HG03460 (cell line): Measurements from ENCODE around the gene CFAP45.

Source experiments
- ATAC-seq: cut with Tn5 transposase; IDR thresholded peaks from one replicate; pipeline ENCODE4 v1.9.1; 2021; ENCODE audit not compliant: unreplicated experiment

Gene CFAP45, protein sequence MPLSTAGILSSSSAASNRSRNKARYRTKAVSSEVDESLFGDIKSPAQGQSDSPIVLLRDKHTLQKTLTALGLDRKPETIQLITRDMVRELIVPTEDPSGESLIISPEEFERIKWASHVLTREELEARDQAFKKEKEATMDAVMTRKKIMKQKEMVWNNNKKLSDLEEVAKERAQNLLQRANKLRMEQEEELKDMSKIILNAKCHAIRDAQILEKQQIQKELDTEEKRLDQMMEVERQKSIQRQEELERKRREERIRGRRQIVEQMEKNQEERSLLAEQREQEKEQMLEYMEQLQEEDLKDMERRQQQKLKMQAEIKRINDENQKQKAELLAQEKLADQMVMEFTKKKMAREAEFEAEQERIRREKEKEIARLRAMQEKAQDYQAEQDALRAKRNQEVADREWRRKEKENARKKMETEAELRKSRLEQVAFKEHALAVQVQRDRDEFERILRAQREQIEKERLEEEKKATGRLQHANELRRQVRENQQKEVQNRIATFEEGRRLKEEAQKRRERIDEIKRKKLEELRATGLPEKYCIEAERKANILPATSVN

DNA sequence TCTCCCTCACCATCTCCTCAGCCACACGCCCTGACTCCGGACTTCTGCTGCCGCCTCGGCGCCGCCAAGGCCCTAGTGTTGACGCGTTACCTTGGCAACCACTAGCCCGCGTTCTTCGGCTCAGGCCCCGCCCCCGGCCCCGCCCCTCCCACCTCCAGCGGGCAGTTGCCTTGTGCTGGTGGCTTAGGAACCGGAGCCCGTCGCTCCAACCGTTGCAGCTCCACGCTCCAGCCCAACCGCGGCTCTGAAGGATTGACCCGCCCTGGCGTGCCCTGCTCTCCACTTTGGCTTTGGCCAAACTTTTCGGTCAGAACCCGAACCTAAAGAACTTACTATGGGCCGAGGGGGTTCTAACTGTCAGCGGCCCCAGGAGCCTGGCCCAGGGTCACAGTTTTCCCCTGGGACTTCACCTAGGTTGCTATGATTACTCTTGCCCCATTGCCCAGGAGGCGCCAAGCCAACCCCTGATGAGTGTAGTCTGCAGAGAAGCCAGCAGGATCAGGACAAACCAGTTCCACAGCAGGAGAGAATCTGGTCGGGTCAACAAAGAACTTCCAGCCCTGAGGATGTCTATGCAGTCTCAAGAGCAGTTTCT is at the start of gene CFAP45:
TSS of gene CFAP45 (minus strand) at position 80 of the 595 bp plus-strand sequence. CDS start at position 13, 67 bp downstream.
- ATAC-seq: no peak

DNA sequence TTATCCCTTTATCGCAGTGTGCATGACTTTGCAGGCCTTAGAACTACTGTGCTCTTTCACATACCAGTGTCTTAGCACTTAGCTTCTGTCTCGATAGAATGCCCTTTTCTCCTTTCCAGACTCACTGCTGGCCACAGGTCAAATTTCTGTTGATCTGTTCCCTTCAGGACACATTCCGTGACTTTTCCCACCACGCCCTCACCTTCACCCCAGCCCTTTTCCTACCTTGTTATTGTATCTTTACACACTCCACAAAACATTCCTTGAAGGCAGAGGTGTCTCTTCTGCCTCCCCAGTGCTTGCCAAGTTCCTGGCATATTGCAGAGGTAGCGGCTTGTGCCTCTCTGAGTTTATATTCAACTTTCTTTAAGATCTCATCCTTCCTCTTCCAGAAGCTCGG is 49.2 kb upstream of the CFAP45 start:
- ATAC-seq: no peak

DNA sequence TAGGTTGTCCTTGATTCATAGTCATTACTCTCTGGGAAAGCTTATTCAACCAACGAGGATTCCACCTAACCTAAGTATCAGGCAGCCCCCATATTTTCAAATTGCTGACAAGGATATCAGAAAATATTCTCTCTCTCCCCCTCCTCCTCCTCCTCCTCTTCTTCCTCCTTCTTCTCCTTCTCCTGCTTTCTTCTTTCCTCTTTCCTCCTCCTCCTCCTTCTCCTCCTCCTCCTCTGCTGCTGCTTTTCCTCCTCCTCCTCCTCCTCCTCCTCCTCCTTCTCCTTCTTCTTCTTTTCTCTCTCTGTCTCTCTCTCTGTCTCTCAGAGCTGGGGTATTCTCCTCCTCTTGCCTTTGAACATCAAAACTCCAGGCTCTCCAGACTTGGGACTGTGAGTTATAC is 48.0 kb upstream of the CFAP45 start:
- ATAC-seq: no peak

DNA sequence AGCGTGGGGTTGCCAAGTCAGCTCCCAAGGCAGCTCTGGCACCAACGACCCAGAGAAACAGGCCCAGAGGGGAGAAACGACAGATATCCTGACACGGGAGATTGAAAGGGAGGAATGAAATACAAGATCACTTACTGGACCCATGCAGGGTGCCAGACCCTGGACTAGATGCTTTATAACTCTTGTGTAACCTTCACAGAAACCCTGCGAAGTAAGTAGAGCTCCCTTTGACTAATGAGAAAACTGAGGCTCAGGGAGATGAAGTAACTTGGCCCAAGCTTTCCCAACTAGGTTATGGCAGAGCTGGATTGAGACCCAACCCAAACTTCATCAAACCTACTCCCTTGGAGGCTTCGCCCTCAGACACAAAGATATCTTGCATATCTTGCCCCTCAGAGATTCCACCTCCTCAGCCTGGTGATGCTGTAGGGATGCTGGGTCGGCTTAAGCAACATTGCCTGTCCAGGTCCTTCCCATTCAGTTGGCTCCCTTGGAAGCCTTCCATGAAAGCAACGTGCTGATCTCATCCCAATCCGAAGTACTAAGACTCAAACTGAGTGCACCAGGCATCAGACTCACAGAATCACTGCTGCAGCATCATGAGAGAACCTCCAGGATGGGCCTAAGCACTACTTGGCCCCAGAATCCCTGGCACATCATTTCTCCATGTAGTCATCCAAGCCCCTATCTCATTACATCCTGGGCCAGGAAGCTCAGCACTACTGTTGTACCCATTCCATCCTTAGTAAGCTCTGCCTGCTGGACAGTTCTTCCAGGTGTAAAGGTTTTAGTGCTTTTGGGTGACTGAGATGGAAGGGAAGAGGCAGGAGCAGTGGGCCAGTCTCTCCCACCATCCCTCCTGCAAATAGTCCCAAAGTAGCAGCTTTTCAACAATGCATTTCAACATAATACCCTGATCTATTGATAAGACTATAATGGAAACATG is 46.5 kb upstream of the CFAP45 start:
- no peak for ATAC-seq

DNA sequence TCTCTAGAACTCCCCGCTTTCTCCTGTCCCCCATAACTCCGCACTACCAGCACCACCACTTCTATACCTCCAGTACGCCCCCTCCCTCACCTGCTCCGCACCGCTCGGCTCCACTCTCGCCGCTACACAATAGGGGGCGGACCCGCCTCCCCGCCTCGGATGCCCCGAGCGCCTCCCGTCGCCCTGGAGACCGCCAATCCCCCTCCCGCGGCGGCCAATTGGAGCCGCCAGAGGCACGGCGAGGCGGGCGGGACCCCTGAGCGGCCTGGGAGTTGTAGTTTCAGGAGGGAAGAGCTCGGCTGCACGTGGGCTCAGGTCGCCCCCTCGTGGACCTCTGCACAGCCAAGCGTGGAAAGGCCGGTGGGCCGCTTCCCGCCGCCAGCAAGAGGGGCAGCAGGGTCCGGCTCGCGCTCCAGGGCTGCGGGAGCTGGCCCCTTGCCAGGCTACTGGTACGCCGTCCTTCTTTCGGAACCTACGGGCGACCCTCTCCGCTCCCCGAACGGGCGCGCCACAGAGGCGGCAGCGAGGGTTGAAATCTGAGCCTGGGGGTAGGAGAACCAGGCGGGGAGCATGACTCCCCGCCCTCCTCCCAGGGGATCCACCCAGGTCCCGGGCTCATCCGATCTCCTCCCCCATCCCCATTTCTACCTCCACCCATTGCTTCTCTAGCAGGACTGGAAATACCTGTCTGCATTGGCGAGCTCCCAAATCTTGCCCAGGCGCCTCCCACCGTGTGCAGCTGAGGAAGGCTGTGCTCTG is 45.7 kb upstream of the CFAP45 start, which contains the start of gene IGSF9:
TSS of gene IGSF9 (minus strand) at position 131 of the 759 bp plus-strand sequence. CDS start 2,159 bp downstream, outside the sequence.
- ATAC-seq: no peak

DNA sequence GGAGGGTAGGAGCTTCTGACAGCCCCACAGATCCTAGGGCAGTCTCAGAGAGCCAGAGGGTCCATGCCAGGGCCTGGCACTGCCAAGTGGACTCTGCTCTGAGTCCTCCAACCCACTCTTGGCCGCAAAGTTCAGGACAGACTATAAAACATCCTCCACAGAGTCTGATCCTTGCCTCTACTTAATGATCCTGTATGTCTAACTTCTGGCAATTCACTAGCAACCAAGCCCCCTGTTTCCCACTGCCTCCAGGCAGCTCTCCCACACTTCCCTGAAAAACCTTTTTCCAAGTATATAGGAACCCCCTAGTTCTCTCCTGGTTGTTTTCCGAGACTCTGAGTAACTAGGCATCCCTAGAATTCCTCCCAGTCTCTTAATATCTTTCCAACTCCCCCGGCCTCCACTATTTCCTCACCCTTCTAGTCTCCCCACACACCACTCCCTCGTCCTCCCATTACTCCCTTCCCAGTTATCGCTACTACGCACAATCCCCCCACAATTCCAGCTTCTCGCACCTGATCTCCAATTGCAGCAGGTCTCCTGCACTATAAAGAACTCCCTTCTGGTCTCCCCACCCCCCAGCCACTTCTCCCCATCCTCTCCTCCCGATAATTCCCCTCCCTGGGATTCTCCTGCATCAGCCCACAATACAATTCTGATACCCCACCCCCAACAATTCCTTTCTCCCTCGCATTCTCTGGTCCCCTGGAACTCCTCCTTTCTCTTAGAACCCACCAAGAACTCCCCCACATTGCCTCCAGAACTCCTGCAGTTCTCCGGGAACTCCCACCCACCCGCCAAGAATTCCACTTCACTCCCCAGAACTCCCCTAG is 44.9 kb upstream of the CFAP45 start:
- ATAC-seq: no peak

DNA sequence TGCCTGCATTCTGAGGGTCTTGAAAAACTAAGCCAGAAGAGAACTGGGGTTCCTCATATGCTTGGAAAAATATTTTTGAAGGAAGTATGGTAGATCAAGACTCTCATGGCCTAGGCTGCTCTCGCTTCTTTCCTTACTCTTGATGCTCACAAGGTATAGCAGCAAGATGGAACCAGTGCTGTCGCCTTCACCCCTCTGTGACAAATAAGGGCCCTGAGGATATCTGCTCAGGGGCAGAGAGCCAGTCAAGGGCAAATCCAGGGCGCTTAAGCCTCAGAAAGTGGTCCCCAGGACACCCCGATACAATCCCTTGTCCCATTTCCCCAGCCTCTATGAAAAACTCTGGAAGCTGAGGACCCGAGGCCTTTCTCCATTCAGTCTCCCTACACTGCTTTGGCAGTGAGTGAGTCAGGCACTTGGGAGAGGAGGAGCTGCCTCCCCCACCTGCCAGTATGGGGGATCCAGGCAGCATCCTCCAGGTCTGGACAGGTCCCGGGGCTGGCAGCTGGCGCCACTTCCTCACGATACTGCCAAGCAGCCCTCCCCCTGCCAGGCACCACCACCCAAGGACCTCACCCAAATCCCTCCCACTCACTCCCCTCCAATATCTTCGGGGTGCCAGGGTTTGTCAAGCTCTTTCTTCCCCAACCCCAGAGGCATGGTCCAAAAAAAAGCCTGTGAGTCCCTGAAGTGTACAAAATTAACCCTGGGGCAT is 44.1 kb upstream of the CFAP45 start:
- no peak for ATAC-seq

DNA sequence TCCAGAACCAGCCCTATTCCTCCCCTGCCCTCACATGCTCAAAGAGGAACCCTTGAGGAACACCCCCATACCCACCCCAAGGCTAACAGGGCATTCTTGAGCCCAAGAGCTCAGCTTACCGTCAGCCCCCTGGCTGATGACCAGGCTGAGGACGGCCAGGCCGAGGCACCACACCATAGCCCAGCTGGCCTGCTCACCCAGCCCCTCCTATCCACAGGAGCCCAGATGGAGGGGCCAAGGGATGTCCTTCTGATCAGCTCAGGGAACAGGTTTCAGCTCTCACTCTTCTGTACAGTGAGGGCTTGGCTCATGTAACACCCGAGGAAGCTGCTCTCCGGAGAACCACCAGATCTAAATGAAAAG is 43.3 kb upstream of the CFAP45 start:
- no peak for ATAC-seq

DNA sequence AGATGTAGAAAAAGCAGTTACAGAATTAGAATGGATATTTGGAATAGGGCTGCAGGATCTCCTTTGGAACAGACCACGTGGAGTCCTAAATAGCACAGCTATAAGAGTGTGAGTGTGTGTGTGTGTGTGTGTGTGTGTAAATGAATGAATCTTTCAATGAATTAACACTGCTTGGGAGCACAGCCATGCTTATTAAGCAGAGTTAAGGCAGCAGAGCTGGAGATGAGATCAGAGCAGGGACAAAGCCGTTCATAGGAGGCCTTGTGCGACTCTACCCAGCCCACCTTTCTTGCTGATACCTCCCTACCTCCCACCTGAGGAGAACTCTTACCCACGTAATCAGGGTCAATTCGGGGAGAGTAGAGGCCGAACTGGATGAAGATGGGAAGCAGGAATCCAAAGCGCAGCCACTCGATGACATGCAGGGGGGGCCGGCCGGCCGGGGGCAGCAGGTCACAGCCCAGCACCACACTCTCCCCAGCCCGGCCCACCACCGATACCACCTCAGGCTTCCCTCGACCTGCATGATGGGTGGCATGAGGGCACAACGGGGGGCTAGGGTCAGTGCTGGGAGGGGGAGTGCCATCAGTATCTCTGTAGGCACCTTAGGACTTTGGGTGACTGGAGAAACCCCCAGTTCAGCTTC is 42.8 kb upstream of the CFAP45 start:
- no peak for ATAC-seq

DNA sequence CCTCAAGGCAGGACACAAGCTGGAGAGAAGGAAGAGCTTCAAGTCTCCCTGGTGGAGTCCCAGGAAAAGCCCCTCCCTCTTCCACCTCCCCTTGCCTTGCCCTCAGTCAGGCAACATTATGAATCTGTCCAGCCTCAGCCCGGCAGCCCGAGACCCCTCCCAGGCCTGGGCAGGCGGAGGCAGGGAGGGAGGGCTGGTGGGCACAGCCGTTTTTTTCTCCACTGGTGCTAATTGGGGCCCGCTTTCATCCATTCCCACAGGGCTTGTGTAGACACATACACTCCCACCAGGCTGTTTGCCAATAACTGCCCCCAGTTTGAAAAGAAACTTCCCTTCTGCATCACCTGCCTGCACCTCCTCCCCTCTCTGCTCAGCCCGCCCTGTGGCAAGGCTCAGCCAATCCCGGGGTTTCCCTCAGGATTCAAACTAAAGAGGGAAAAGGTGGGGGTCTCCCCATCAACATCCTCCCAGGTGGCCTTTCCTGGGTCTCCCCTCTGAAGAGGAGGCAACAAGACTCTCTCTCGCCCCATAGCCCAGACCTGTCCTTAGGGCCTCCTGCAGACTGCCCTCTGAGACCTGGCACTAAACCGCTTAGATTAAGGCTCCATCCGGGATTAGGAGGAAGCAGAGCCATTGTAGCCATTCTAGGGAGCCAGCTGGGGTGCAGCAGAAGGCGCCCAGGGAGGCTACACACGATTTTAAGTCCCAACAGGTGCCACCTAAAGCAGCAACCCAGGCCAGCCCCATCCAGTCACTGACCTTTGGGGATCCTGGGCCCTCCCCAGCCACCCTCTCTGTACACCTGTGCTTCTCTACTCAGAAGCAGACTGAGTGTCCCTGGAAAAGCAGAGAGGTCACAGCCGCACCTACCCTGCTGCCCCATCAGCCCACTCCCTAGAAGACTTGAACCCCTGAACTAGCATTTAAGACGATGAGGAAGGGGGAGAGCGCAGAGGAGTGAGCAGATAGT is 41.9 kb upstream of the CFAP45 start:
- no peak for ATAC-seq

DNA sequence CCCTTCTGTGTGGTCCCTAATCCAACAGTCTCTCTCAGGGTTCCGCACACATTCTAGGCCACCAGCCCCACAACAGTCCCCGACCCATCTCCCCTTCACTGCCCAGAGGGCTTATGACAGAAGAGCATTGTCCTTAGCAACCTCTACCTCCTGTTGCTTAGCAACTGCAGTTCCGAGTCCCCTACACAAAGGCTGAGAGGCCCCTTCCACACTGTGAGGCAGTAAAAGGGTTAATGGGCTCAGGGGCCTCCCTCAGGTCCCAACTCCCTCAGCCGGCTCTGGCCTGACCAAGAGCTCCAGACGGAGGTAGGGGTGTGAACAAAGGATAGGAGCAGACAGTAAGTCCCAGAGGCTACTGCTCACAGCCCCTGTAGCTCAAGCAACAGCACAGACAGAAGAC is 41.2 kb upstream of the CFAP45 start:
- no peak for ATAC-seq

DNA sequence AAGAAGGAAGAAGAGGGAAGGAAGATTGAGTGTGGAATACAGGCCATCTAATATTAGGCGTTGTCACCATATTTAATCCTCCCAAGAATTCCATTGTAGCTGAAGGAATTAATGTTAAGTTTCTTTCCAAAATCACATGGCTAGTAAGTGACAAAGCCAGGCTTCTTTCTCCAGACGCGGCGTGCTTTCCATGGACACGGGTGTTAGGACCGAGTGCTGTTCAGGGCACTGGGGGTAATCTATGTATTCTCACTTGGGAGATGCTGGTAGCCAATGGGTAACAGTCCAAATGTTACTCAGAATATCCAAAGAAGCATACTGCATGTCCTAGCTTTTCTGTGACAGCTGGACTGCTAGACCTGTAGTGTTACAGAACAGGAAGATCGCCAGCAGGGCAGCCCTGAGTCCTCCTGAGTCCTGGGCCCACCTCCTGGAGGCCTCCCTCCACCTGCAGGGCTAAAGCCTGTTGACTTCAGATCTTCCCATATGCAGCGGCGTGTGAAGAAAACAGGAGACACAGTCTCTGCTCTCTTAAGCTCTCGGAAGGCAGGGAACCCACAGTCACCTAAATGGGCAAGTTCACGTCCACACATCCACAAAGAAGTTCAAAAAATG is 40.1 kb upstream of the CFAP45 start:
- ATAC-seq: no peak

DNA sequence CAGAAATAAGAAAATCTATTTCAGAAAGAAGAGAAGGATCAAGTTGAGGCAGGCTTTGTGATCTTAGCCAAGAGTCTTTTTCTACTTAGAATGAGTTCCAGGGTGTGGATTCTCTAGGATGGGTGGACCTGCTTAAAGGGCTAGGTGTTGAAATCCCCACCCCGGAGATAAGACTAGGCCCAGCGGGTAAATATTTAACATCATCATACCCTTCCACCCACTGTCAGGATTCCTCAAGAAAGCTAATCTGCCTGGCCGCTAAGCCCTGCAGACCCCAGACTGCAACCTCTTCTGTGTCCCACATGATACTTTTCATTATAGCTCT is 39.7 kb upstream of the CFAP45 start:
- no peak for ATAC-seq

DNA sequence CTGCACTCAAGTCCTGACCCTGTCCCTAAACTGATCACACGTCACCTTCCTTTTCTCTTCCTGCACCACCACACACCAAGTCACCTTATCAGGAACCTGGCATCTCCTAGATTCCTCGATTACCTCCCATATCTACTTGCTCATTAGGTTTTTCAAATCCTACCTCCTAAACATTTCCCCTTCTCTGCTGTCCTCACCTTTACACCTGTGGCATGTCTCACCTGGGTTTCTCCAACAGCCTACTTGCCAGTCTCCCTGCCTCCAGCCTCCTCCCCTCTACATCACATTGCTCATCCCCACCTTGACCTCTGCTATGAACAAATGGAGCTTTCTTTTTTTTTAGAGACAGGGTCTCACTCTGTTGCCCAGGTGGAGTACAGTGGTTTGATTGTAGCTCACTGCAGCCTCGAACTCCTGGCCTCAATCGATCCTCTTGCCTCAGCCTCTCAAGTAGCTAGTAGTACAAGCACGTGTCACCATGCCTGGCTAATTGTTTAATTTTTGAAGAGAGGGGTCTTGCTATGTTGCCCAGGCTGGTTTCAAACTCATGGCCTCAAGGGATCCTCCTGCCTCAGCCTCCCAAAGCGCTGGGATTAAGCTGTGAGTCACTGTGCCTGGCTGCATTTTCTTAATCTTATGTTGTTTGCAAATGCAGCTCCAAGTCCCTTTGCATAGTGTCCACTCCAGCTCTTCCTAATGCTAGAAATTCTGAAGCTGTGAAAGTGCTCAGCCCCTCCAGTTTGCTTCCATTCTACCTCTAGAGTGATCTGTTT is 39.1 kb upstream of the CFAP45 start:
- ATAC-seq: no peak

DNA sequence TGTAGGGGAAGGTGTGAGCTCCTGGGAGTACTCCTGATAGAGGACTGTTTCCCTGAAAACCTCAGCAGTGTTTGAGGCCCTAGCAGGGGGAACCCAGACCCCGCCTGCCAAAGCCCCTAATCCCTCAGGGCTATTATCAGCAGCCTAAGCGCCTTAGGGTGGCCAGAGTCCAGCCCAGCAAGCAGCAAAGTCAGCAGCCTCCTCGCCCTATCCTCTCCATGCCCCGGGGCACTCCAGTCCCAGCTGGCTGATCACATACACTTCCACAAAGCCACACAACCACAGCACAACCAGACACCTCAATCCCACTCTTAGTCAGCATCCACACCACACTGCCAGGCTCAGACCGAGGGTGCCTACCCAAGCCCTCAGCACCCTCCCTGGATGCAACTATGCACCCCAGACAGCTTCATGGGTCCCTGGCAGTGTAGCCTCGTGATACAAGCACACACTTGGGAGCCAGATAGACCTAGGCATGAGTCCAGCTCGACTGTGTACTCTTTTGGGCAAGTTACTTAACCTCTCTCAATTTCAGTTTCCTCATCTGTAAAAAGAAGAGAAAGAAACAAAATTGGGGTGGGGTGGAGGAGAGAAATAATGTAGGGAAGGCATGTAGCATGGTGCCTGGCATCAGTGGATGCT is 38.4 kb upstream of the CFAP45 start:
- ATAC-seq: no peak
